A549 (cell line): ENCODE data around the gene UCN.

Source experiments
- CTCF ChIP-seq: fragments of >200 bp; sonication (Bioruptor Twin); formaldehyde crosslinking; IDR thresholded peaks from 3 replicates; pipeline ENCODE4 v1.5.1; 2016
- FOSL2 ChIP-seq, 2 experiments: fragments of 450-650 bp in 1 of 2; fragments of >200 bp in 1 of 2; sonication (Bioruptor Twin) in 1 of 2; formaldehyde crosslinking; IDR thresholded peaks; 2 replicates each; pipeline versions ENCODE4 v1.5.0 to v1.6.1; 2016 to 2020; ENCODE audit warnings: mild to moderate bottlenecking in 1 of 2, moderate library complexity in 1 of 2
- FOXS1 ChIP-seq: fragments of 250-450 bp; sonication (Bioruptor Pico); IDR thresholded peaks from 2 replicates; pipeline ENCODE4 v1.5.0; 2020; ENCODE audit warnings: mild to moderate bottlenecking, moderate library complexity
- HEYL ChIP-seq: fragments of 250-450 bp; sonication (Bioruptor Pico); IDR thresholded peaks from 2 replicates; pipeline ENCODE4 v1.8.0; 2021; ENCODE audit warnings: mild to moderate bottlenecking, moderate library complexity
- HOXA7 ChIP-seq: fragments of 250-450 bp; sonication (Bioruptor Pico); IDR thresholded peaks from 2 replicates; pipeline ENCODE4 v1.5.0; 2020; ENCODE audit warnings: mild to moderate bottlenecking, moderate library complexity
- KDM1A ChIP-seq: fragments of 200-600 bp; sonication (generic); IDR thresholded peaks from 2 replicates; pipeline ENCODE4 v1.6.1; 2016; ENCODE audit warnings: low read depth, mild to moderate bottlenecking
- KDM5A ChIP-seq: fragments of 200-600 bp; sonication (generic); IDR thresholded peaks from 2 replicates; pipeline ENCODE4 v1.6.1; 2016; ENCODE audit warnings: antibody characterized with exemption, mild to moderate bottlenecking
- MAFK ChIP-seq: fragments of 450-650 bp; IDR thresholded peaks from 2 replicates; pipeline ENCODE4 v1.6.1; 2014; ENCODE audit not compliant: partially characterized antibody
- NPAS2 ChIP-seq: fragments of 250-450 bp; sonication (Bioruptor Pico); IDR thresholded peaks from 2 replicates; pipeline ENCODE4 v1.8.0; 2022; ENCODE audit warnings: mild to moderate bottlenecking, moderate library complexity, borderline replicate concordance
- POLR2A ChIP-seq: IDR thresholded peaks from 2 replicates; pipeline ENCODE4 v1.6.1; 2012; ENCODE audit warnings: mild to moderate bottlenecking, low read length
- REST ChIP-seq: fragments of 200-600 bp; sonication (generic); IDR thresholded peaks from 2 replicates; pipeline ENCODE4 v1.6.1; 2016; ENCODE audit warnings: antibody characterized with exemption, mild to moderate bottlenecking, moderate library complexity
- TFCP2L1 ChIP-seq: fragments of 250-450 bp; sonication (Bioruptor Pico); IDR thresholded peaks from 2 replicates; pipeline ENCODE4 v1.5.0; 2021; ENCODE audit warnings: mild to moderate bottlenecking
- TF ChIP-seq, protein P1 (sequence below): fragments of 150-350 bp; IDR thresholded peaks from 2 replicates; pipeline ENCODE4 v1.6.1; 2014; ENCODE audit warnings: low read depth, mild to moderate bottlenecking, low read length

GRCh38 chr2:27261241-27261925 is 46.9 kb downstream of the UCN start:
- TF ChIP-seq CTCF (no peak), POLR2A (no peak), KDM5A (no peak), REST (no peak), FOXS1 (CRISPR knock-in tag) (no peak), FOSL2 (IDR thresholded peaks at IDR 0.05) (no peak), FOSL2 (CRISPR knock-in tag; IDR thresholded peaks at IDR 0.05) (no peak), MAFK (no peak), KDM1A (no peak), HOXA7 (no peak), NPAS2 (CRISPR knock-in tag) (no peak), HEYL (CRISPR knock-in tag) (no peak), TFCP2L1 (CRISPR knock-in tag) (no peak)
- TF ChIP-seq, protein P1, sequence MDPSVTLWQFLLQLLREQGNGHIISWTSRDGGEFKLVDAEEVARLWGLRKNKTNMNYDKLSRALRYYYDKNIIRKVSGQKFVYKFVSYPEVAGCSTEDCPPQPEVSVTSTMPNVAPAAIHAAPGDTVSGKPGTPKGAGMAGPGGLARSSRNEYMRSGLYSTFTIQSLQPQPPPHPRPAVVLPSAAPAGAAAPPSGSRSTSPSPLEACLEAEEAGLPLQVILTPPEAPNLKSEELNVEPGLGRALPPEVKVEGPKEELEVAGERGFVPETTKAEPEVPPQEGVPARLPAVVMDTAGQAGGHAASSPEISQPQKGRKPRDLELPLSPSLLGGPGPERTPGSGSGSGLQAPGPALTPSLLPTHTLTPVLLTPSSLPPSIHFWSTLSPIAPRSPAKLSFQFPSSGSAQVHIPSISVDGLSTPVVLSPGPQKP, result no peak
